Mesothelial cell of epicardium (in vitro differentiated cells): ENCODE data around the gene ZFYVE19. TPM values are rescaled to one million over a fixed set of nuclear protein-coding genes. Genes with fewer than 3 reads are reported as not detected.

Experiments used
- DNase-seq, 2 experiments: peaks; one replicate each; pipeline ENCODE4 v3.0.0; 2021; ENCODE audit warnings: low spot score in 2 of 2; ENCODE audit not compliant: unreplicated experiment in 2 of 2
- H3K27ac Mint-ChIP-seq: 2 replicates; pipeline ENCODE4 v1.8.0; 2021; ENCODE audit warnings: mixed read lengths
- H3K27me3 Mint-ChIP-seq: 2 replicates; pipeline ENCODE4 v1.8.0; 2021; ENCODE audit warnings: low read depth, mixed read lengths
- H3K36me3 Mint-ChIP-seq: 2 replicates; pipeline ENCODE4 v1.8.0; 2021; ENCODE audit warnings: mixed read lengths
- H3K4me1 Mint-ChIP-seq: 2 replicates; pipeline ENCODE4 v1.8.0; 2021; ENCODE audit warnings: mixed read lengths
- H3K4me3 Mint-ChIP-seq: 2 replicates; pipeline ENCODE4 v1.8.0; 2021; ENCODE audit warnings: mild to moderate bottlenecking, moderate library complexity, mixed read lengths
- H3K9me3 Mint-ChIP-seq: 2 replicates; pipeline ENCODE4 v1.8.0; 2021; ENCODE audit warnings: mixed read lengths
- CTCF ChIP-seq: fragments of 200-600 bp; sonication (generic); IDR thresholded peaks from one replicate; pipeline ENCODE4 v1.5.0; 2021; ENCODE audit warnings: antibody characterized with exemption; ENCODE audit not compliant: unreplicated experiment
- total RNA-seq: library from RNA; stranded (reverse); gene quantifications from 3 replicates; pipeline ENCODE4 v1.2.1, GENCODE V29; 2021

The ZFYVE19 gene
- total RNA-seq, 1 donor from 2014 or later = 24.4 TPM

DNA sequence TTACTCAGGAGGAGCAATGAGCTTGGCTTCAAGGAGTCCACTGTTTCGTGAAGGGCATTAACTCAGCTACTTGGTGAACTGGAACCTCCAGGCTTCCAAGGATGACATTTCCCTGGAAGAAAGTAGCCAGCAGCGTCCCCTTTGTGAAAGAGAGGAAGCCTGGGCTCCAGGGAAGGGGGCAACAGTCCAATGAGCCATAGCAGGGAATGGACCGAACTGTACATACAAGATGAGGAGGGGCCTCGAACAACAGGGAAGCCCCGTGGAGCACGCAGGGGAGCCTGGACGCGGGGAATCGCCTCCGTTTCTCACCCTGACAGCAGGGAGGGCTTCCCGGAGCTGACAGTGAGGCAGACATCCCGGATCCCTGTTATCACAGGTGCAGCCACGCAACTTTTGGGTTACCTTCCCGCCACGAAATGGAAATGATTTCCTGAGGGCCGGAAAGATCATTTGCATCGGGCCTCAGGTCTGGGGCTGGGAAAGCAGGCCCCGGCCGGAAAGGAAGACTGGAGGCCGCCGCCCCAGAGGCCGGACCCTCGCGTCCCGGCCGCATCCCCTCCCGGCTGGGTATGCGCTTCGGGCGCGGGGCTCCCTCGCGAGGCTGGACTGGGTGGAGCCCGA, 36.5 kb downstream of the ZFYVE19 start:
- no peak for TF ChIP-seq CTCF
- DNase-seq = peak in 1 of 2 experiments; percentile 55
- Mint-ChIP-seq H3K4me3 (peak overlapping the region; percentile 82), H3K4me1 (peaks cover 44% of the 10 kb centered on the region), H3K9me3 (no peaks in the 10 kb centered on the region), H3K27ac (peak overlapping the region; percentile 95), H3K27me3 (peaks cover 17% of the 10 kb centered on the region), H3K36me3 (no peaks in the 10 kb centered on the region)

- Mint-ChIP-seq H3K27ac (peak within 1 kb of the TSS; percentile 98), H3K4me3 (peak within 1 kb of the TSS; percentile 94), H3K36me3 (no peaks in the 10 kb centered on the region), H3K27me3 (peaks cover 17% of the 10 kb centered on the region), H3K4me1 (peaks cover 44% of the 10 kb centered on the region), H3K9me3 (no peaks in the 10 kb centered on the region)
- peak; percentile 59 to 74 for DNase-seq
- TF ChIP-seq CTCF = no peak
Observed at GRCh38 chr15:40843885-40844695, 37.2 kb downstream of the ZFYVE19 start, which contains the start of gene SPINT1. Gene SPINT1, plus strand, starts transcription at chr15:40844048. Its CDS starts 507 bp downstream, at chr15:40844555.

DNA sequence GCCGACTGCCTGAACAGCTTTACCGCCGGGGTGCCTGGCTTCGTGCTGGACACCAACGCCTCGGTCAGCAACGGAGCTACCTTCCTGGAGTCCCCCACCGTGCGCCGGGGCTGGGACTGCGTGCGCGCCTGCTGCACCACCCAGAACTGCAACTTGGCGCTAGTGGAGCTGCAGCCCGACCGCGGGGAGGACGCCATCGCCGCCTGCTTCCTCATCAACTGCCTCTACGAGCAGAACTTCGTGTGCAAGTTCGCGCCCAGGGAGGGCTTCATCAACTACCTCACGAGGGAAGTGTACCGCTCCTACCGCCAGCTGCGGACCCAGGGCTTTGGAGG, 37.8 kb downstream of the ZFYVE19 start:
- Mint-ChIP-seq H3K4me3 (peak overlapping the region; percentile 94), H3K27ac (peak overlapping the region; percentile 98), H3K4me1 (peaks cover 44% of the 10 kb centered on the region), H3K36me3 (no peaks in the 10 kb centered on the region), H3K27me3 (peaks cover 17% of the 10 kb centered on the region), H3K9me3 (no peaks in the 10 kb centered on the region)
- DNase-seq = peak in 1 of 2 experiments; percentile 65
- TF ChIP-seq CTCF = no peak

- Mint-ChIP-seq H3K4me3 (peak overlapping the region; percentile 94), H3K27ac (peak overlapping the region; percentile 98), H3K27me3 (peaks cover 17% of the 10 kb centered on the region), H3K9me3 (no peaks in the 10 kb centered on the region), H3K36me3 (no peaks in the 10 kb centered on the region), H3K4me1 (peaks cover 44% of the 10 kb centered on the region)
- TF ChIP-seq CTCF = no peak
- DNase-seq = no peak
Observed at GRCh38 chr15:40845036-40845435, 38.1 kb downstream of the ZFYVE19 start.

DNA sequence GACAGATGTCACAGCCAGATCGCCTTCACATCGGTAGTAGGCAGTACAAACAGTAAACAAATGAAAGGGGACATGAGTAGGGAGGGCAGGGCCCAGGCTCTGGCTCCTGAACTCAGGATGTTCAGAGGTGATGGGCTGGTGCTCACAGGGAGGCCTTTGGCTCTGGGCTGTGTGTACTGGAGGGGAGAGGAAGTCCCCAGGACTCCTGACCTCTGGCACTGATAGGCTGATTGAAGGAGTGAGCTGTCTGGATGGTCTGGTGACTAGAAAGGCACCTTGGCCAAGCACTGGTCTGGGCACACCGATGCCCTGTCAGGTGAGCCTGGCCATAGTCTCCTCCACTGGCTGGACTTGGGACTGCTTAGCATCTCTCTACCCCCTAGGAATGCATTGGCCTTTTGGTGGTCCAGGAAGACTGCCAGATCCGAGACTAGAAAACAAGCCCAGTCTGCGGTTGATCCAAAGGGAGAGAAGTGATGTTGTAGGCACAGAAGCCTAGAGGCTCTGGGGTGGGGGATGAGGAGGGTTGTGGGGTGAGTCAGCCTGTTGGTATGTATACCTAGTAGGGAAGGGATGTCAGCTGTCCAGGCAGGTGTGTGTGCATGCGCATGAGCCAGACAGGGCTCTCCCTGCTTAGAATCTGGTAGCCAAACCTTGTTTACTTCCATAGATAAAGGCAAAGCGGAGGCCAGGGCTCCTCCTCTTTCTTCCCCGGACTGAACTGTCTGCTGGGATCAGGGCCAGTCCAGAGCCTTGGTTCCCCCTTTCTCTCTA, 38.8 kb downstream of the ZFYVE19 start:
- no peak for DNase-seq
- Mint-ChIP-seq H3K27me3 (peaks cover 17% of the 10 kb centered on the region), H3K36me3 (peaks cover 4% of the 10 kb centered on the region), H3K27ac (peak overlapping the region; percentile 98), H3K9me3 (no peaks in the 10 kb centered on the region), H3K4me3 (peak overlapping the region; percentile 94), H3K4me1 (peaks cover 44% of the 10 kb centered on the region)
- no peak for TF ChIP-seq CTCF
